ENCODE results near the gene MICA. TPM values are rescaled to one million over a fixed set of nuclear protein-coding genes. Genes with fewer than 3 reads are reported as not detected.

The MICA gene
- total and polyA plus RNA-seq, 4 donors: 3.2 to 9.1 (median 4.2) TPM

GRCh38 chr6:31363811-31364210 lies 39.6 kb upstream of the MICA start:
- TF ChIP-seq RXRA (IDR thresholded peaks at IDR 0.05) (no peak), HNF4G (IDR thresholded peaks at IDR 0.05) (no peak), HNF4A (conservative IDR thresholded peaks at IDR 0.05) (no peak), FOXA2 (IDR thresholded peaks at IDR 0.05) (no peak), SP1 (IDR thresholded peaks at IDR 0.05) (no peak), NR2F2 (IDR thresholded peaks at IDR 0.05) (no peak), GABPA (IDR thresholded peaks at IDR 0.05 in 1 of 2, conservative IDR thresholded peaks at IDR 0.05 in 1 of 2) (no peak), ATF3 (IDR thresholded peaks at IDR 0.05) (no peak), TAF1 (conservative IDR thresholded peaks at IDR 0.05) (no peak)
- TF ChIP-seq, protein P1, sequence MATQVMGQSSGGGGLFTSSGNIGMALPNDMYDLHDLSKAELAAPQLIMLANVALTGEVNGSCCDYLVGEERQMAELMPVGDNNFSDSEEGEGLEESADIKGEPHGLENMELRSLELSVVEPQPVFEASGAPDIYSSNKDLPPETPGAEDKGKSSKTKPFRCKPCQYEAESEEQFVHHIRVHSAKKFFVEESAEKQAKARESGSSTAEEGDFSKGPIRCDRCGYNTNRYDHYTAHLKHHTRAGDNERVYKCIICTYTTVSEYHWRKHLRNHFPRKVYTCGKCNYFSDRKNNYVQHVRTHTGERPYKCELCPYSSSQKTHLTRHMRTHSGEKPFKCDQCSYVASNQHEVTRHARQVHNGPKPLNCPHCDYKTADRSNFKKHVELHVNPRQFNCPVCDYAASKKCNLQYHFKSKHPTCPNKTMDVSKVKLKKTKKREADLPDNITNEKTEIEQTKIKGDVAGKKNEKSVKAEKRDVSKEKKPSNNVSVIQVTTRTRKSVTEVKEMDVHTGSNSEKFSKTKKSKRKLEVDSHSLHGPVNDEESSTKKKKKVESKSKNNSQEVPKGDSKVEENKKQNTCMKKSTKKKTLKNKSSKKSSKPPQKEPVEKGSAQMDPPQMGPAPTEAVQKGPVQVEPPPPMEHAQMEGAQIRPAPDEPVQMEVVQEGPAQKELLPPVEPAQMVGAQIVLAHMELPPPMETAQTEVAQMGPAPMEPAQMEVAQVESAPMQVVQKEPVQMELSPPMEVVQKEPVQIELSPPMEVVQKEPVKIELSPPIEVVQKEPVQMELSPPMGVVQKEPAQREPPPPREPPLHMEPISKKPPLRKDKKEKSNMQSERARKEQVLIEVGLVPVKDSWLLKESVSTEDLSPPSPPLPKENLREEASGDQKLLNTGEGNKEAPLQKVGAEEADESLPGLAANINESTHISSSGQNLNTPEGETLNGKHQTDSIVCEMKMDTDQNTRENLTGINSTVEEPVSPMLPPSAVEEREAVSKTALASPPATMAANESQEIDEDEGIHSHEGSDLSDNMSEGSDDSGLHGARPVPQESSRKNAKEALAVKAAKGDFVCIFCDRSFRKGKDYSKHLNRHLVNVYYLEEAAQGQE (IDR thresholded peaks at IDR 0.05): no peak
- Histone ChIP-seq H3K4me3 (ENCODE audit: low read depth in 1 of 3, low read length in 3 of 3) (no peak overlapping the region), H3K27me3 (ENCODE audit: control insufficient read depth in 4 of 4, insufficient read depth in 4 of 4, low read length in 3 of 4) (no peaks in the 10 kb centered on the region), H3K4me1 (ENCODE audit: control insufficient read depth in 4 of 4, insufficient read depth in 4 of 4, low read length in 3 of 4) (peaks cover 0 to 7% (median 7%) of the 10 kb centered on the region in 4 donors), H3K9ac (ENCODE audit: low read depth in 1 of 2, low read length in 2 of 2) (no peak overlapping the region), H3K36me3 (ENCODE audit: control insufficient read depth in 4 of 4, insufficient read depth in 3 of 4, low read depth in 1 of 4, low read length in 3 of 4) (no peaks in the 10 kb centered on the region), H3K9me3 (ENCODE audit: control insufficient read depth in 4 of 4, low read length in 3 of 4) (no peaks in the 10 kb centered on the region), H3K27ac (ENCODE audit: low read depth in 1 of 2, low read length in 2 of 2) (no peak overlapping the region)
- DNase-seq (ENCODE audit: low spot score): no peak

DNA sequence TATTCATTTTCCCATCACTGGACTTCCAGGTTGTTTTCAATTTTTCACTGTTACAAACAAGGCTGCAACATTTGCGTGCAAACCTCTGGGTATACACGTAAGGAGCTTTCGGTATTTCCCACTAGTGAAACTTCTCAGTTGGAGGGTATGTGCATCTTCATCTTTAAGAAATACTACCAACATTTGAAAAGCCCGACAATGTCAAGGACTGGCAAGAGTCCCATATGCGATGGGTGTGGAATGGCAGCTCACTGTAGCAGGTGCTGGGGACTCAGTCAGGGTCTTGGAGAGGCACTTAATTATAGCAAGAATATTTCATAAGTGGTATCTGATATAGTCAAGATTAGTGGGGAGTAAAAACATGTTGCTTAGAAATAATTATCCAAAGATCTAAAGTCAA lies 37.5 kb upstream of the MICA start:
- Histone ChIP-seq H3K36me3 (ENCODE audit: control insufficient read depth in 4 of 4, insufficient read depth in 3 of 4, low read depth in 1 of 4, low read length in 3 of 4) (no peaks in the 10 kb centered on the region), H3K27ac (ENCODE audit: low read depth in 1 of 2, low read length in 2 of 2) (no peak overlapping the region), H3K4me1 (ENCODE audit: control insufficient read depth in 4 of 4, insufficient read depth in 4 of 4, low read length in 3 of 4) (peaks cover 0 to 7% (median 7%) of the 10 kb centered on the region in 4 donors), H3K27me3 (ENCODE audit: control insufficient read depth in 4 of 4, insufficient read depth in 4 of 4, low read length in 3 of 4) (no peaks in the 10 kb centered on the region), H3K9ac (ENCODE audit: low read depth in 1 of 2, low read length in 2 of 2) (no peak overlapping the region), H3K9me3 (ENCODE audit: control insufficient read depth in 4 of 4, low read length in 3 of 4) (no peaks in the 10 kb centered on the region), H3K4me3 (ENCODE audit: low read depth in 1 of 3, low read length in 3 of 3) (no peak overlapping the region)
- DNase-seq (ENCODE audit: low spot score): no peak
- TF ChIP-seq CTCF (IDR thresholded peaks at IDR 0.05; ENCODE audit: low read depth, low read length, missing input control): no peak
- no peak for TF ChIP-seq SP1 (IDR thresholded peaks at IDR 0.05)
- TF ChIP-seq GABPA (IDR thresholded peaks at IDR 0.05 in 1 of 2, conservative IDR thresholded peaks at IDR 0.05 in 1 of 2): no peak
- no peak for TF ChIP-seq ATF3 (IDR thresholded peaks at IDR 0.05)
- TF ChIP-seq FOXA1 (IDR thresholded peaks at IDR 0.05): no peak
- TF ChIP-seq JUND (IDR thresholded peaks at IDR 0.05): no peak
- TF ChIP-seq EGR1 (IDR thresholded peaks at IDR 0.05; ENCODE audit: low read depth in 2 of 2): no peak
- no peak for TF ChIP-seq HNF4A (conservative IDR thresholded peaks at IDR 0.05)
- WGBS: 84% methylated on average over 5 of the region's 5 CpGs

Measured in liver (tissue), 9 donors.